Measurements from ENCODE around the gene NTM.

- no peak for TF ChIP-seq EZH2 (IDR thresholded peaks at IDR 0.05; ENCODE audit: insufficient read depth, poor library complexity, severe bottlenecking)
- TF ChIP-seq EZH2phosphoT487 (IDR thresholded peaks at IDR 0.05; ENCODE audit: insufficient read depth, low read depth): no peak
Measured at GRCh38 chr11:131506348-131506747, 135.9 kb downstream of the NTM start.

Data from GM23248 (cell line).